GM19328 (cell line): ENCODE data around the gene CECR2.

ENCODE experiments used
- ATAC-seq: cut with Tn5 transposase; IDR thresholded peaks from one replicate; pipeline ENCODE4 v1.9.1; 2021; ENCODE audit warnings: mild to moderate bottlenecking, moderate library complexity; ENCODE audit not compliant: unreplicated experiment

Gene CECR2

GRCh38 chr22:17366830-17367229 is 2.4 kb upstream of the CECR2 start:
- no peak for ATAC-seq

DNA sequence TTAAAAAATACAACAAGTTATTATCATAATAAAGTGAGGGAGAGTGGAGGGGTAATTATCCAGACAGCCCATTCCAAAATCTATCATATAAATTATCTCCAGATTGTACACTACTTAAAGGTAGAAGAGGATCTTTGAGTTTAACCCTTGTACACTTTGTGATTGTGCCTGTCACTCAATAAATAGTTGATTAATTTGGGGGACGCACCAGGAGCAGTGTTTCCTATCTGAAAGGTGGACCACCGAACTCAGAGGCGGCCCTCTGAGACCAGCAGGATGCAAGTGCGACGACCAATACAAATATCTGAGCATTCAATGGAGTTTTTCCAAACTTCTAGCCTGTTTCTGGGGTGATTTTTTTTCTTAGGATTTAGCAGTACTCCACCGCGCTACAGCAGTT is 1.1 kb upstream of the CECR2 start:
- no peak for ATAC-seq

- no peak for ATAC-seq
Observed at GRCh38 chr22:17368554-17369438, 464 bp upstream of the CECR2 start.

- ATAC-seq: no peak
Observed at GRCh38 chr22:17370026-17370765, 936 bp downstream of the CECR2 start.

DNA sequence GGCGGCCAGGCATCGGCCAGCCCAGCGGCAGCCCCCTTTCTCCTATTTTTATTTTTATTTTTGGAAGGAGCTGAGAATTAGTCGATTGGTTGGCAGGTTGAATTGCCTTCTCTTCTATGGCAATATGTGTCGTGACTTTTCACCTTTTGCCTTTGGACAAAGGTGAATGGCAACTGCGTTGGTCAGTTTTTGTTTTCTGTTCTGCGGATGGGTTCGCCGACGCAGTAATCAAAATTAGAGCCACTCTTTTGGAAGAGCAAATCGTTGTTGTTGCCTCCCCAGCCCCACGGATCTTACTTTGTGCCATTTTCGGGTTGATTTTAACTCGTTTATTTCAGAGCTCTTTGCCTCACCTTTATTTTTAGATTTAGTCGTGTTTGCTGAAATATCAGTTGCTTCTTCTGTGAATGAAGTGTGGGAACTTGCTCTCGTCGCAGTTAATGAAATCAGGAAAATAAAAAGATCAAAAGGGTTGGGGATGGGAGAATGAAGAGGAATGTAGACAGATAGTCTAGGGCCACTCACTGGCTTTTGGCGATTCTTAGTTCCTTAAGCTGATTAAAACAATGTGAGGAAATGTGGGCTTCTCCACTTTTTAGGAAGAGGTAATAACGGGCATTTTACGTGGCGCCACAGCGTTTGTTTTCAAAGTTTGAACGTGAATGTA is 1.6 kb downstream of the CECR2 start:
- no peak for ATAC-seq

DNA sequence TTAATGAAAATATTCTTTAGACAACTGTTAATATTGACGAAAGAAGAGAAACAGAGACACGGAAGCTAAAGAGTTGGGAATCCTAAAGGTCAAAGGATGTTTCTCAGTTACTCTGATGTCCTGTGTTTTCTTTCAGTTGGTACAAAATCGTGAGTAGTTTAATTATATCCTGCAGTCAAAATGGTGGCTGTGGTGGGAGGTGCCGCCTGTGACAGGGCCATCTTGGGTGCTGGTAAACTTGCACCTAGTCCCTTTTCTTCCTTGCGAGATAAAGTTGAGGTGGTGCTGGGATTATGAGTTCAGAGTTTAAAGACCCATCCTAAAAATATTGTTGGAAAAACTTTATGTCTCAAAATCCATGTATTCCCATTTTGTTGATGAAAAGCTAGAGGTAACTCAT is 2.2 kb downstream of the CECR2 start:
- no peak for ATAC-seq

GRCh38 chr22:17373855-17374254 is 4.6 kb downstream of the CECR2 start:
- ATAC-seq: no peak

DNA sequence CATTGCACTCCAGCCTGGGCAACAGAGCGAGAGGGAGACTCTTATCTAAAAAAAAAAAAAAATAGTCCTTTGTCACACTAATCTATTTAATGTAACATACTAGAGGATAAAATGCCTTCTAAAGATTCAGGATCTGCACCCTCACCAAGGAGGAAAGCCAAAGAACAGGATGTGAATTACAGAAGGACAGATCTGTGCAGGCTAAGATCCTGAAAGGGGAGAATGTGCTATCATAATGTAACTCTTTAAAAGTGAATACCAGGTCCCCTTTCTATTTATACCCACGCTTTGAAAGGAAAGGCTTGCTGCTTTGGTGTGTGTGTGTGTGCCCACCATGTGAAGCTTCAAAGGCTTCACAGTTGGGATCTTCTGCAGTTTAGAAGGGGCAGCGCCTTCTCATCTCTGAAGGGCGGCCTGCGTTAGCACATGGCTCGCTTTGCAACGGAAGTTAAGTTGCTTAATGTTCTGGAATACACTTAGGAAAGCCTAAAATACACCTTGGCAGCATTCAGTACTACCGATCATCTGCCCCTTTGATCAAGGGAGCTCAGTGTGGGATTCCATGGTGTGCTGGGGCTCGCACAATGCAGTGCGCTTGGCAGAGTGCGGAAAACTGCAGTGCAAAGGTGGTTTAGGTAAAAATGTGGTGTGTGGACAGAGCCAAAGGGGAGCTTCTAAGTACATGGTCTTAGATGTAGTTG is 6.8 kb downstream of the CECR2 start:
- ATAC-seq: no peak

- no peak for ATAC-seq
Observed at GRCh38 chr22:17376950-17377349, 7.7 kb downstream of the CECR2 start.

DNA sequence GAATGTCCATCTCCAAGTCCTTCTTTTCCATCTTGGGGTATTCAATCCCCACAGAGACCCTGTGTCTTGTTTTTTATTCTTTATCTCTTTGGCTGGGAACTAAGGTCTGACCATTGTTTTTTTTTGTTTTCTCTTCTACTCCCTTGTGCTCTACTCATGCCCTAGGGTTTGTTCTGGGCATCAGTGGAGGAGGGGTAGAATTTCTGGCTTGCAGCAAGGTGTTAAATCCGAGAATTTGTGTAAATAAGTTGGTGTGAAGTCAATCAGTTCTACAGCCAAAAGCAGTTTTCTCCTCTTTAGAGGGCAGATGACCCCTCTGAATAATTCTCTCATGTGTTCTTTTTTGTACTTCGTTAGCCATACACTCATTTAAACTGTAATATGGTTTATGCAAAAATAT is 10.7 kb downstream of the CECR2 start:
- no peak for ATAC-seq

GRCh38 chr22:17380359-17381087 is 11.3 kb downstream of the CECR2 start:
- no peak for ATAC-seq

- ATAC-seq: no peak
Observed at GRCh38 chr22:17381192-17381913, 12.1 kb downstream of the CECR2 start.

- ATAC-seq: no peak
Observed at GRCh38 chr22:17384612-17385330, 15.5 kb downstream of the CECR2 start.

DNA sequence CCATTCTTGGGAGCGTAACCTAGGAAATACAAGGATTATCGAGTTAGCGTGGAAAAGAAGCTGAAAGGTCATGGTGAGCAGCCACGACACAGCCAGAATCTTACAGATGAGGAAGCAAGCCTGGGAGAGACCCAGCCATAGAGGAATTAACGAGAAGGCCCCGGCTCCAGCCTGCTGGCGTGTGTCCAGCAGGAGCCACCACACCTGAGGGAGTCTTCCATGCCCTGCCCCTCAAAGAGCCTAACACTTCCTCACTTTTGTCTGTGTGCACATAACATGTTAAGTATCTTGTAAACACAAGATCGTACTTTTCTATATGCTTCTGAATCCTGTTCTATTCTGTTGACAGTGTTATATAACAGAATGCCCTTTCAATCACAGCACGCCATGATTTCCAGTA is 18.1 kb downstream of the CECR2 start:
- ATAC-seq: no peak

DNA sequence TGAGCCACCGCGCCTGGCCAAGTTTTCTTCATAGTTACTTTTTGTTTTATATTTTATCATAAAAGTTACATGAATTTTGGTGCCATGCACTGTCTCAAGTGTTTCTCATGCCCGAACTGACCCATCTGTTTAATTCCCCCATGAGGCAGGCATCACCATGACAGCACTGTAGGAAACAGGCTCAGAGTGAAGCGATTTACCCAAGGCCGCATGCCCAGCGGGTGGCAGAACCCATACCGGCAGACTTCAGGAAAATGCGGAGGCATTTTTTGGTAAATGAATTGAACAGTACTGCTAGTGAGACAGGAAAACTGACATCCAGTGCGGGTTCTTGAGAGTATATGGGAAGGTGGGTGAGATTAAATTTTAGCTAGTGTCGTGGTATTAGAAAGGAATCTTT is 19.0 kb downstream of the CECR2 start:
- no peak for ATAC-seq

GRCh38 chr22:17390087-17390486 is 20.8 kb downstream of the CECR2 start:
- no peak for ATAC-seq

GRCh38 chr22:17396516-17396915 is 27.3 kb downstream of the CECR2 start:
- ATAC-seq: no peak

GRCh38 chr22:17397756-17398547 is 28.7 kb downstream of the CECR2 start:
- ATAC-seq: no peak
